ENCODE data around the gene TBC1D2.

The TBC1D2 gene

DNA sequence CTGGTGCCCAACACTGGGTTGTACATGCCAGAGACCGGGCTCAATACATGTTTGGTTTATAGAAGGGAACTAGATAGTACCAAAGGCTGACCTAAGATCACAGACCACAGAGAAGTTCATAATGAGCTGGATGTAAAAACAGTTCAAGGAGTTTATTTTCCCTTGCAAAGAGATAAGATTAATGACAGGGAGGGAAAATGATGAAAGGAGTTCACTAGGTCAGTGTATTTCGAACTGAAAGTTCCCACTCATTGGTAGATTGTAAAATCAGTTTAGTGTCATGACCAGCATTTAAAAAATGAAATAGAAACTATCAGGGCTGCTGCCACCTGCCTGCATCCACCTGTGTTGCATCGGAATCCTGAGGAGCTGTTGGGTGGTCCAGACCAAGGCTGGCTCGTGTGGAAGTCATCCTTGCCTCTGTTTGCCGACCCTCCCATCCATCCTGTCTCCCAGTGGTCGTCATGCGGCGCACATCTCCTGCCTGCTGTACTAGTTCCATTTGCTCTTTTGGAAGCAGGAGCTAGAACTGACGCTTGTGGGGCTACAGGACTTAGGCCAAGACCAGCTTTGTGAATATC lies 21.1 kb downstream of the TBC1D2 start:
- no peak overlapping the region for H3K4me2 ChIP-seq (ENCODE audit: low read length)
- TF ChIP-seq CTCF (IDR thresholded peaks at IDR 0.05; ENCODE audit: low read depth, low read length) (peak; percentile 28; the same call in 1 of the 2 replicates), EZH2phosphoT487 (IDR thresholded peaks at IDR 0.05; ENCODE audit: low read depth) (no peak)
- H4K20me1 ChIP-seq (ENCODE audit: insufficient read depth, low read length) = no peaks in the 10 kb centered on the region
- H3K79me2 ChIP-seq (ENCODE audit: low read length) = no peaks in the 10 kb centered on the region
- no peak overlapping the region for H3K27ac ChIP-seq (ENCODE audit: low read length)
- no peak overlapping the region for H2AFZ ChIP-seq (ENCODE audit: low read depth, low read length)
- no peak overlapping the region for H3K4me3 ChIP-seq (ENCODE audit: low read length)
- no peaks in the 10 kb centered on the region for H3K9me3 ChIP-seq (ENCODE audit: insufficient read depth, low read length)
- H3K9ac ChIP-seq (ENCODE audit: low read length) = no peak overlapping the region
- no peaks in the 10 kb centered on the region for H3K27me3 ChIP-seq (ENCODE audit: low read depth, low read length)
- H3K4me1 ChIP-seq (ENCODE audit: low read length) = no peaks in the 10 kb centered on the region
- no peaks in the 10 kb centered on the region for H3K36me3 ChIP-seq (replicated peaks; ENCODE audit: low read depth, low read length)

DNA sequence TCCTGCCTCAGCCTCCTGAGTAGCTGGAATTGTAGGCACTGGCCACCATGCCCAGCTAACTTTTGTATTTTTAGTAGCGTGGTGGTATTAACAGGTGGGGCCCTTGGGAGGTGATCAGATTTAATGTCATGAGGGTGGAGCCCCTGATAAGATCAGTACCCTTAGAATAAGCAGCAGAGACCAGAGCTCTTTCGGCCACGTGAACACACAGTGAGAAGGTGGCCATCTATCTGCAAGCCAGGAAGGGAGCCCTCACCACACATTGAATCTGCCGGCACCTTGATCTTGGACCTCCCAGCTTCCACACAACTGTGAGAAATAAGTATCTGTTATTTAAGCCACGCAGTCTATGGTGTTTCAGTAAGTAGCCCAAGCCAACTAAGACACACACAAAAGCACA lies 22.5 kb downstream of the TBC1D2 start:
- Histone ChIP-seq H3K27ac (ENCODE audit: low read length) (no peak overlapping the region), H3K9me3 (ENCODE audit: insufficient read depth, low read length) (no peaks in the 10 kb centered on the region), H3K79me2 (ENCODE audit: low read length) (no peaks in the 10 kb centered on the region), H3K36me3 (replicated peaks; ENCODE audit: low read depth, low read length) (no peaks in the 10 kb centered on the region), H3K4me2 (ENCODE audit: low read length) (no peak overlapping the region), H3K4me3 (ENCODE audit: low read length) (no peak overlapping the region), H3K9ac (ENCODE audit: low read length) (no peak overlapping the region), H3K27me3 (ENCODE audit: low read depth, low read length) (no peaks in the 10 kb centered on the region), H2AFZ (ENCODE audit: low read depth, low read length) (no peak overlapping the region), H4K20me1 (ENCODE audit: insufficient read depth, low read length) (no peaks in the 10 kb centered on the region), H3K4me1 (ENCODE audit: low read length) (no peaks in the 10 kb centered on the region)
- TF ChIP-seq CTCF (IDR thresholded peaks at IDR 0.05; ENCODE audit: low read depth, low read length) = no peak
- no peak for TF ChIP-seq EZH2phosphoT487 (IDR thresholded peaks at IDR 0.05; ENCODE audit: low read depth)

DNA sequence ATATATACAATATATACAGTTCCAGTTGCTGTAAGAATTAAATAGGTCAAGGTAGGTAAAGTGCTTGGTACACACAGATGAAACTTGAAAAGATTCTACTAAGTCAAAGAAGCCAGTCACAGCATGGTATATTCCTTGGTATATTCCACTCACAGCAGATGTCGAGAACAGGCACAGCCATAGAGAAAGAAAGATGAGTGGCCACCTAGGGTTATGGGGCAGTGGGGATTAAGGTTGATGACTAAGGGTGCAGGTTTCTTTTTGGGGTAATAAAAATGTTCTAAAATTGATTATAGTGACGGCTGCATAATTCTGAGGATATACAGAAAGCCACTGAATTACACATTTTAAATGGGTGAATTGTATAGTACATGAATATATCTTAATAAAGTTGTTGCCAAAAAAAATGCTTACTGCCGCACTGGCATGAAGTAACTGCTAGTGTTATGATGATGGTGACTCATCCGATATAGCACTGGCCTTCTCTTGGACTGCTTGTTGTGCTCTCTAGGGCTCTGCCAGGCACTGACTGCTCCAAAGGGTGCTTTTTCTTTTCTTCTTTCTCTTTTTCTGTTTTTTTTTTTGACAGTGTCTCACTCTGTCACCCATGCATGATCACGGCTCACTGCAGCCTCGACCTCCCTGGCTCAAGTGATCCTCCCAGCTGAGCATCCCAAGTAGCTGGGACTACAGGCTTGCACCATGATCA lies 23.5 kb downstream of the TBC1D2 start:
- H4K20me1 ChIP-seq (ENCODE audit: insufficient read depth, low read length) = no peaks in the 10 kb centered on the region
- H2AFZ ChIP-seq (ENCODE audit: low read depth, low read length) = no peak overlapping the region
- no peak overlapping the region for H3K9ac ChIP-seq (ENCODE audit: low read length)
- no peaks in the 10 kb centered on the region for H3K36me3 ChIP-seq (replicated peaks; ENCODE audit: low read depth, low read length)
- H3K4me2 ChIP-seq (ENCODE audit: low read length) = no peak overlapping the region
- no peak overlapping the region for H3K4me3 ChIP-seq (ENCODE audit: low read length)
- H3K4me1 ChIP-seq (ENCODE audit: low read length) = no peaks in the 10 kb centered on the region
- H3K79me2 ChIP-seq (ENCODE audit: low read length) = no peaks in the 10 kb centered on the region
- H3K27ac ChIP-seq (ENCODE audit: low read length) = no peak overlapping the region
- no peaks in the 10 kb centered on the region for H3K9me3 ChIP-seq (ENCODE audit: insufficient read depth, low read length)
- TF ChIP-seq CTCF (IDR thresholded peaks at IDR 0.05; ENCODE audit: low read depth, low read length) (no peak), EZH2phosphoT487 (IDR thresholded peaks at IDR 0.05; ENCODE audit: low read depth) (no peak)
- H3K27me3 ChIP-seq (ENCODE audit: low read depth, low read length) = no peaks in the 10 kb centered on the region

- Histone ChIP-seq H3K9me3 (ENCODE audit: insufficient read depth, low read length) (no peaks in the 10 kb centered on the region), H3K27me3 (ENCODE audit: low read depth, low read length) (no peaks in the 10 kb centered on the region), H3K4me3 (ENCODE audit: low read length) (no peak overlapping the region), H3K4me1 (ENCODE audit: low read length) (no peaks in the 10 kb centered on the region), H2AFZ (ENCODE audit: low read depth, low read length) (no peak overlapping the region), H3K79me2 (ENCODE audit: low read length) (no peaks in the 10 kb centered on the region), H4K20me1 (ENCODE audit: insufficient read depth, low read length) (no peaks in the 10 kb centered on the region), H3K36me3 (replicated peaks; ENCODE audit: low read depth, low read length) (no peaks in the 10 kb centered on the region), H3K4me2 (ENCODE audit: low read length) (no peak overlapping the region), H3K9ac (ENCODE audit: low read length) (no peak overlapping the region), H3K27ac (ENCODE audit: low read length) (no peak overlapping the region)
- TF ChIP-seq CTCF (IDR thresholded peaks at IDR 0.05; ENCODE audit: low read depth, low read length) (no peak), EZH2phosphoT487 (IDR thresholded peaks at IDR 0.05; ENCODE audit: low read depth) (no peak)
Observed at GRCh38 chr9:98230789-98231188, 24.7 kb downstream of the TBC1D2 start.
